Daoy (cell line): ENCODE data around the gene PRTG. TPM values are rescaled to one million over a fixed set of nuclear protein-coding genes. Genes with fewer than 3 reads are reported as not detected.
"Not testable (repeated sequence)": the region's sequence is repeated elsewhere in the genome, so short reads cannot be mapped to it uniquely, and the experiment has no call there.

Experiments used
- DNase-seq: peaks from one replicate; pipeline ENCODE4 v3.0.0-alpha.2; 2015; ENCODE audit warnings: low read depth
- total RNA-seq: library from RNA; depleted of rRNA; stranded (reverse); fragments of >200 nt; shearing (Covaris generic); gene quantifications from 2 replicates; pipeline ENCODE4 v1.2.3, GENCODE V29; 2014

The PRTG gene
- total RNA-seq, 1 experiment from 2014 or later: 2.9 TPM

DNA sequence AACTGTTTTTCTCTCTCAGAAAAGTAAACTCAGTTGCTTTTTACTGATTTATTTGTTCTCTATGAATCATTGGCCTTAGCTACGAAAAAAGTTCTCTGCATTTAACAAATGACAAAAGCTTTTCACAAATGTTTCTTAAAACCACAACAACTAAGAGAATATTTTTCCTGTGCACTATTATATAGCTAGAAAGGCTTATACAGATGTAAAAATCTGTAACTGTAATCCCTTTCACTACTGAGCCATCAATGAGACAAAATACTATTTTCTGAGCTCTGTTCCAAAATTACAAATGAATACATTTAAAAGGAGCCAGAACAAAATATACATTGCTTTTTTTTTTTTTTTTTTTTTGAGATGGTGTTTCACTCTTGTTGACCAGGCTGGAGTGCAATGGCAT lies 109.2 kb downstream of the PRTG start:
- no peak for DNase-seq

DNA sequence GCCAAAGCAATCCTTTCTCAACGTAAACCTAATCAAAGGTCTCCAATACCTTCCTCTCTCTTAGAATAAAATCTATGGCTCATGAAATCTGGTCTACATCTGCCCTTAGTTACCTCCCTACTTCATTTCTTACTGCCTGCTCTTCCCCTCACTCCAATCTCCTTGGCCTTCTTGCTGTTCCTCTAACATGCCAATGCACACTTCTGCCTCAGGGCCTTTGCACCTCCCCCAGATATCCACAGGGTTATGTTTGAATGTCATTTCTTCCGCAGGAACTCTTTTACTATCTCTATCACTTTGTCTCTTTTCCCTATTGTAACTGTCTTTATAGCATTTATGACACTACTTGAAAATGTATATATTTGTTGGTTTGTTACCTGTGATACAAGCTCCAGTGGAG lies 110.5 kb downstream of the PRTG start:
- no peak for DNase-seq

DNA sequence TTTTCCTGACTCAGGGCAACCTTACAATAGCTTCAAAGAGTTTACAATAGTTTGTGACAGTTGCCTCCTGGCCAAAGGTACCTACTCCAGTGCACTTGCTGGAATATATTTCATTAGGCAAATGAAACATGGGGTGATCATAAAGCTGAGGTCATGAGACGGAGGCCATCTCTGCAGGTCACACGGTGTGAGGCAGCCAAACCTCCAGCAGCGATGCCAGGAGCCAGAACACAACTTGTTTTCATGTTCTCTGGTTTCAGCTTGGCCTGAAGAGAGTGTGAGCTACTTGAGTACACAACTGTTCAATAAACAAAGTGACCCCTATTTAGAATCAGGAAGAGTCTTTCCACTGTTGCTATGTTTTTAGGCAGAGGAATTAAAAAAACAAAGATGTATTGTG lies 112.1 kb downstream of the PRTG start:
- DNase-seq: no peak

DNA sequence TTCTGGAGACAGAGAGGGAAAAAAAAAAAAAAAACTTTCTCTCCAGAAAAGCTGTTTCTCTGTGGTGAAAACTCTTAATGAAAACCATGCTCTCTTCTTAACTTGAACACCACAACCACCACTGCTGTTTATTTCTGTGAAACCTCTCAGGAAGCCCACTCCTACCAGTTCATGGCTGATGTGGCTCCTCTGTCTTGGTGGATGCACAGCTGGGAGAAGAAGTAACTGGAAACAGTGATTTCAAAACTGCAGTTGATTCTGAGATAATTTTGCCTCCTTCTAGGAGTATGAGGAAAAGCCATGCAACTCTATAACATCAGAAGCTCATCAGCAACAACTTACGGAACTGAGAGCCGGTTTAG lies 114.6 kb downstream of the PRTG start:
- DNase-seq: no peak

DNA sequence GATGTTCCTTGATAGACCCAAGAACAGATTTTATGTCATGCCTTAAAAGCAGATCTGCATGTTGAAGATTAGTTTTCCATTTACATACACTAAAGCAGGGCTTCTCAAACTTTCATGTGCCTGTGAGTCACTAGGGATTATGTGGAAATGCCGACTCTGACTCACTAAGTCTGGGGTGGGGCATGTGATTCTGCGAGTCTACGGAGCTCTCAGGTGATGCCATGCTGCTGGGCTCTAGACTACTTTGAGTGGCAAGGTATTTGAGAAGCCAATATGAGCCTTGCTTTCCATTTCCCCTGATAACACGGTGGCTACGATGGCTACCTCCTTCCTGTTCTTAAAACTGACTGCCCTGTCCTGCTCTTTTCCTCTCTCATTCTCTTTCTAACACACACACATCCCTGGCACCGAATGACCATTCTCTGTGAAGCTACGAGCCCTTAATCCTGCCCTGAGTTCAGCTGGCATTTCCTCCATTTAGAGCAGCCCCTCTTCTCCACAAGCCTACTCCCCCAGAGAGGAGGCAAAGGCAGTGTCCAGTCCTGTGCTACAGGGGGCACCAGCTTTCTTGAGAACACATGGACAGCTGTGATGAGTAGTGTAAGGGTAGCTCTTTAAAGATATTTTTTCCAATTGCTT lies 115.1 kb downstream of the PRTG start:
- DNase-seq: peak; percentile 86

DNA sequence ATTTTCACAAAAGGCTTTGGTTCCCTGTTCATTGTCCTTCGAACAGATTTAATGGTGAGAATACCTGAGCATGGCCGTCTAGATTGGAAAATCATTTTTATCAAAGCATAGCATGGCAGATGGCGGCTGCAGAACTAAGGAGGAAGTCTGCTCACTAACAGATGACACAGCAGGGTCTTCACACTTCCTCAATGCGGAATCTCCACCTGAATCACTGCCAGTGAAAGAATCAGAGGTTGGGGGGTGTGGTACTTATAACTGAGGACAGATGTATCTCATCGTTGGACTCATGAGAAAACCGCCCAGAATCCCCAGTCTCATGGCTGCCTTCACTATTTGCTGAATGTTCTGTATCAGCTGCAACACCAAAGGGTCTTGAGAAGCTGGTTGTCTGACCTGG lies 123.2 kb downstream of the PRTG start:
- DNase-seq: no peak

DNA sequence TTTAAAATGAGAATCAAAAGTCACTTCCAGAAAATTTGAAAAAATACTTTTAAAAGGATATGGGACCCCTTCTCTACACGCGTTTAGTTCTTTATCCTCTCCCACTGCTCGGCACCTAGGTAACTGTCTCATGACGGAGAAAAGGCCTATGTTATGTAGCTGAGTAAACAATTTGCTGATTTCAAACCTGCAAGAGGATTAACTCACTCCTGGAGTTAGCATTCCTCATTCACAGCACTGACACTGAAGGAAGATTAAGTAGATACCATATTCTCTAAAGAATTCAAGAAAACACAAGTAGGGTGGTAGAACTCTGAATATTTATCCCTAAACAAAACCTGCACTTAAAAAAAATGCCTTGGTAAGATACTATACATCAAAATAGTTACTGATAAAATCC lies 124.6 kb downstream of the PRTG start:
- no peak for DNase-seq

DNA sequence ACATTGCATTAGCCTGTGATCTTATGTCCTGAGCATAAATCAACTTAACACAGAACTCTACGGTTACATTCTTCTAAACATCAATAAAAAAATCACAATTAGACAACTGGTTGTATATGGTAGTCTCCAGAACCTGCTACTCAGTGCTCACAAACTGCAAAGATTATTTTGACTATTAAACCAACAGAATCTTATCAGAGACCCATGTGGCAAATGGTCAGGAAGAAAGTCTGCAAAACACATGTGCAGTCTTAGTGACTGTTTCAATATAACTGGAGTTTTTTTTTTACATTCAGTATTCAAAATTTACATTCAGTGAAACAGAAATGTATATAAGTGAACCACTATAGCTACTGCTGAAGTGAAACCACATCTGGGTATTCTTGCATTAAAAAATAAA lies 127.5 kb downstream of the PRTG start:
- DNase-seq: no peak

DNA sequence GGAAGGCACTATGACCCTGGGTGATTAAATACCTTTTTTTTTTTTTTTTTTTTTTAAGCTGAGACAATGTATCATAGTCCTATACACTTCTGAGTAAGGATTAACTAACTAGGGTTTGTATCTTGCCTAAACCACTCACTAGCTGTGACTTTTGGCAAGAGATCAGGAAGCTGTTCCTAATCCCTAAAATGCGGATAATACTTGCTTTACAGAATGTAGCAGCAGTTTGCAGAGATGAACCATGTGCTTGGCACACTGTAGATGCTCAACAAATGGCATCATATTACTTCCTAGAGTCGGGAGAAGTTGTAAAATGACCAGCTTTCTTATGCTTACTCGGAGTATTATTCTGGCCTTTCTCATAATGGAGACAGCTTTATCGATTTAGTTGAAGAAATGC lies 129.2 kb downstream of the PRTG start:
- no peak for DNase-seq

DNA sequence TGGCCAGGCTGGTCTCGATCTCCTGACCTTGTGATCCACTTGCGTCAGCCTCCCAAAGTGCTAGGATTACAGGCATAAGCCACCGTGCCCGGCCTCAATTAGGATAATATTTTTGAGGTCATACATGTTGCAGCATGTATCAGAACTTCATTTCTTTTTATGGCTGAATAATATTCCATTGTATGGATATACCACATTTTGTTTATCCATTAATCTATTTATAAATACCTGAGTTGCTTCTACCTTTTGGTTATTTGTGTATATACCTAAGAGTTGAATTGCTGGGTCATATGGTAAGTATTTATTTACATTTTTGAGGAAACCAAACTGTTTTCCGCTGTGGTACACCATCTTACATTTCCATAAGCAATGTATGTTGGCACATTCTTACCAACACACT lies 136.7 kb downstream of the PRTG start:
- no peak for DNase-seq

DNA sequence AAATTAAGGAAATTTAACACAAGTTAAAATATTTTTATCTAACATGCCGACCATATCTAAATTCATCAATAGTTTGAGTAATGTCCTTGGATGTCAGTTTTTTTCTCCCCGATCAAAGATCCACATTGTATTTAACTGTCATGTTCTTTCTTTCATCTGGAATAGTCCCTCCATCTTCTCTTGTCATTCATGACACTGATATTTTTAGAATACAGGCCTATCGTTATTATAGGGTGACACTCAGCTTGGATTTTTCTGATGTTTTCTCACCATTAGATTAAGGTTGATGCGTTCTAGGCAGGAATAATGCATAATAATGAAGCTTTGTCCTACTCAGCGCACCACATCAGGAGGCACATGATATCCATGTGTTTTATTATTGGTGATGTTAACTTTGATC lies 141.6 kb downstream of the PRTG start:
- DNase-seq: no peak

DNA sequence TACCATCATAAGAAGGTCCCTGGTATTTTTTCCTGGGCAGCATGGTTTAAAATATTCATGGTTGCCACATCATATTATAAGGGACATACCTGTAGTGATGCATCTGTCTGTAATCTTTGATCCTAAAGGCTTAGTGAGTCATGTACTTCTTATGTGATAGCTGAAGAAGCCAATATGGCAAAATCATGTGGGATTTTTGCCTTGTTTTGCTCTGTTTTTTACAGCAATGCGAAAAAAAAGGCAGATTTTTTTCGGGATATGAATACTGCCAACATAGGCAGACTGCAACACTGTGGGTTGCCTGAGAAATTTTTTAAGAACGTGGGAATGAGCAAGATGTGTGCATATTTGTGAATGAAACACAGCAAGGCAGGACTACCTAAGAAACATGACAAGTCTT lies 143.5 kb downstream of the PRTG start:
- DNase-seq: no peak

DNA sequence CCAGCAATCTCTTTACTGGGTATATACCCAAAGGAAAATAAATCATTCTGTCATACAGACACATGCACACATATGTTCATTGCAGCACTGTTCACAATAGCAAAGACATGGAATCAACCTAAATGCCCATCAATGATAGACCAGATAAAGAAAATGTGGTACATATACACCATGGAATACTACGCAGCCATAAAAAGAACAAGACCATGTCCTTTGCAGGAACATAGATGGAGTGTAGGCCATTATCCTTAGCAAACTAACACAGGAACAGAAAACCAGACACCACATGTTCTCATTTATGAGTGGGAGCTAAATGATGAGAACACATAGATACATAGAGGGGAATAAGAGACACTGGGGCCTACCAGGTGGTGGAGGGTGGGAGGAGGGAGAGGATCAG lies 149.9 kb downstream of the PRTG start:
- not testable (repeated sequence) for DNase-seq

DNA sequence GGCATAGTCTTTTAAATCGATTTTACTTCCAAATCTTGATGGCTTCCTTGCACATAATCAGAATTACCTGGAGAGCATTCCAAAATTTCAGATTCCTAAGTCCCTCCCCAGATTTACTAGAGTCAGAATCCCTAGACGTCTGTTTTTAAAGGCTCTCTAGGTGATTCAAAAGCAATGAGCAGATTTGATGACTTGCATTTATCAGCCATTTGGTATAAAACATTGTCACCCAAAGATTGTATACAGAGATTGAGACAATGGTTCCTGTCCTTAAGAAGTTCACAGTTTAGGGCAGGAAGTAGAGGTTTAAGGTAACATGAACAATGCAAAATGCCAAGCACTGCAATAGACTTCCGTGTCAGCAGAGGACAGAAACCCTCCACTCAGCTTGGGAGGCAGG lies 152.2 kb downstream of the PRTG start:
- no peak for DNase-seq

DNA sequence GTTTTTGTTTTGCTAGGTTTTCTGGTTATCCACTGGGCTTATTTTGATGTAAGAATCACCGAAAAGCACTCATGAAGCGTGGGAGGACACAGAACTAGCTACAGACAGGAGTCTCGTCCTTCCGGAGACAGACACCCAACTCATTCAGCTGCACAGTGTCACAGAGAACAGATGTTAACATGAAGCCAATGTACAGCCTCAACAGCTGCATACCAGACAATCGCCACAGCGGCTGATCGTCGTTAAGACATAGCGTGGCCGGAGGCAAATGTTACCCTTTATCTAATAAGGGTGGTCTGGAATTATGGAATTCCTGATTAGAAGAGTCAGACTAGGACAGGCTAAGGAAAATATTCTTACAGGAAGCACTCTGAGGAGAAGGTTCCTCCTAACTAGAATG lies 153.7 kb downstream of the PRTG start:
- DNase-seq: peak; percentile 2

DNA sequence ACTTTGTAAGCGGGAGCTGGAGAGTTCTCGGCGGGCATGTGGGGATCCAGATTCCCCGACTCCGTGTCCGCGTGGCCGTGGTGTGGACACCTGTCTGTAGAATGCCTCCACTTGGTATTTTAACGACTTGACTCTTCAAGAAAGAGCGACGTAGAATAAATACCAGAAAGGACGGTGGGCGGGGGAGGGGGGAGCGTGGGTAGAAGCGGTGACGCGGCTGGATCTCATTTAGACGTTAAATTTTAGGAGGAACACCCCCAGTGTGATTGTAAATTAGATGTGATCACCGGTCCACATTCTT lies 154.2 kb downstream of the PRTG start:
- DNase-seq: no peak

DNA sequence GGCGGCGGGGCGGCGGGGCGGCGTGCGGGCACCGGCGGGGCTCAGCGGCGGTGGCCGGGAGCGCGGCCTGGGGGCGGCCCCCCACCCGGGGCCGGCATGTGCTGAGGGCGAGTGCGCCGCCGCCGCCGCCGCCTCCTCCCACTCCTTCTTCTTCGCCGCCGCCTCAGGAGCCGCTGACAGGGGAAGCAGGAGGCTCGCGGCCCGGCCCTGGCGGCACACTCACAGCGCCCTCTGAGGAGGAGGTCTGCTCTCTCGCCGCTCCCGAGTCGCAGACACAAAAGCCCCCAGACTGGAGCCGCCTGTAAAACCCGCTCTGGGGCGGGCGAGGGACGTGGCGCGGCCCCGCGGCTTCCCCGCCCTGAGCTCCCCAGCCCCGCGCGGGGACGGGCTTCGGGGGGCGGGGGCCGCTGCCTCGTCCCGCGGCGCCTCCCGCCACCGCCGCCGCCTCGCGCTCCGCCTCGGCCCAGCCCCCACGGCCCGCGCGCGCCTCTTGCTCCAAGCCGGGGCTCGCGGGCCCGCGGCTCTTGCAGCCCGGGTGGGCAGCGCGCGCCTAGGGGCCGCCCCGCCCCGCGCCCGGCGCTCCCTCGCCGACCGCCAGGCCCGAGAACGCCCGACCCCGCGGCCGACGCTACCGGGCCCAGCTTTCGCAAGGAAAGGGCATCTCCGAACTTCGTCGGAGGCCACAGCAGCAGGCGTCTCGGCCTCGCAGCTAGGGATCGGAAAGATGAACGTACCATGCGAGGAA lies 154.7 kb downstream of the PRTG start, which contains the start of gene PYGO1:
Gene PYGO1, minus strand, starts transcription at position 276 of the 745 bp plus-strand sequence. CDS start 462 bp downstream, outside the sequence.
- peak; percentile 75 for DNase-seq

DNA sequence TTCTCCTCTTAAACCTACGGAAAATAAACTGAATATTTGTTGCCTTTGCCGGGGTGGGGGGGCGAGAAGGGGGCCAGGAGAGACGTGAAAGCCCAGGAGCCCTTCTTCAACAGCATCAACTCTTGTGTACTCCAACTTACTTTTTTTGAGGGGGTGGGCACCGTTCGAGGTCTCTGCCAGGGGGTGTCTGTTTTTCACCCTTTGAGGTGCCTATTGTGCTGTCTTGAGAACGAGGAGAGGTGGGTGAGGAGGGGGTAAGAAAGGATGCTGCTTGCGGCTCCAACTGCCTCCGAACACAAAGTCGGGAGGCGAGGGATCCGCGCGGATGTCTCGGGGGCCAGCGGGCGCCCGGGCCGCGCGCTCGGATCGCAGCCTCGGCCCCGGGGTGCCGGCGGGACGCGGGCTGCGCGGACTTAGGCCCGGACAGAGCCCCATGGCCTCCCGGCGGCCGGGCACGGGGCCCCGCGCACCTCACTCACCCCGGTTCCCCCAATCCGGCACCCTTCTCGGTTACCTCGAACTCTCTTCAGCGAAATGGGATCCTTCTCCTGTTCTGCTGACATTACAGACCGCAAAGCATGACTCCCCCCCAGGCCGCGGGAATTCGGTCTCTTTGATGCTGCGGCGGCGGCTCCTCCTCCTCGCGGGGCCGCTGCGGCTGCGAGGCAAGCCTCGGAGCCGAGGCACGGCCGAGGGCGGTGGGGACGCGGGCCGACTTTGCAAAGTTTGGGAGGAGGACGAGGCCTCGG lies 155.5 kb downstream of the PRTG start:
- peak; percentile 69 for DNase-seq

DNA sequence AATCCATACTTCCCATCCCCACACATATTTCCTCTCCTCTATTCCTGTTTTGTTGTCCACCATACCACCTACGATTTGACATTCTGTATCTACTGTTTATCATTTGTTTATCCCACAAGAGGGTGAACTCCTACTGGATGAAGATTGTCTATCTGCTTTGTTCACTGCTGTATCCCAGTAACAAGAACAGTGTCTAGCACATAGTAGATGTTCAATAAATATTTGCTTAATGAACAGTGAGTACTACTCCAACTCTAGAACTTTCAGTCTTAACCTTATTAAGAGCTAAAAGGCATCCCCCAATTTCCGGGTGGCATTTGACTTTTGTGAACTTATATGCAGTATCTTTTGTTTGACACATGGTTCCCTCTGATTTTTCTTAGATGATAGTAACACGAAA lies 156.1 kb downstream of the PRTG start:
- DNase-seq: no peak

DNA sequence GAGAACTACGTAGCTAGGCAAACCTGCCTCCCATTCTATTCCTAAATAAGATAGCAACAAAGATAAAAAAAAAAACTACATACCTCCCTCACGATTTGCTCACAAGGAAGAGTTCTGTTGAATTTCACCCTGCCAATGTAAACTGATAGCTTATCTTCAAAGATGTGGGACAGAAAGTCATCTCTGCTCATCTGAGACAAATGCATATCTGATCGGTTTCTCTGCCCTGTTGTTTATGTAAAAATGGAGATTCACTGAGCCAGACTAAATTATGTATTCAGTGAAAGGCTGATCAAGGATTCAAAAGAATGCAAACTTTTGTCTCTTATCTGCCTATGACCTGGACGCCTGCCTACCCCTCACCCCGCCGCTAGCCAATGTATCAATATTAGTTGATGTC lies 166.0 kb downstream of the PRTG start:
- no peak for DNase-seq

DNA sequence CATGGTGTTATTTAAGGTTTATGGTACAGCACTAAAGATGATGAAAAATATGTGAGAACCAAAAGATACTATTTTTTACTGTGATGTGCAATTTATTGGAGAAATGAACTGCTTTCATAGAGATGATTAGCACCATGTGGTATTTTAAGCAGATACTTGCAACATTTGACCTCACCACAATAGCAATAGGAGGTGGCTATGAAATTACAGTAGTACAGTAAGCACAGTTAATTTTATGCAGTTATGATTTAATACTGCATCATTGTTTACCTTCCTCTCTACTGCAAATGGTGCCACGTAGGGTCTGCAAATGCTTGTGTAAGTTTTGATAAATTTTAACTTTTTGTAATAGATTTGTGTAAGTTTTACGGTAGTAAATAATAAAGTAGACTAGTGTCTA lies 168.9 kb downstream of the PRTG start:
- DNase-seq: no peak

DNA sequence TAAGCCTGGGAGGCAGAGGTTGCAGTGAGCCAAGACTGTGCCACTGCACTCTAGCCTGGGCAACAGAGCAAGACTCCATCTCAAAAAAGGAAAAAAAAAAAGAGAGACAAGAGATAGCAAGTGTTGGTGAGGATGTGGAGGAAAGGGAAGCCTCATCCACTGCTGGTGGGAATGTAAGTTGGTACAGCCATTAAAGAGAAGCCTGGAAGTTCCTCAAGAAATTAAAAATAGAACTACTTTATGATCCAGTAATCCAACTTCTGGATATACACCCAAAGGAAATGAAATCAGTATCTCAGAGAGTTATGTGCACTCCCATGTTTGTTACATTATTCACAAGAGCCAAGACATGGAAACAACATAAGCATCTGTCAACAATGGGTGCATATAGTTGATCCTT lies 169.7 kb downstream of the PRTG start:
- no peak for DNase-seq
